HG03060 (cell line): ENCODE measurements around the gene MAP4.

Experiments used
- ATAC-seq: cut with Tn5 transposase; IDR thresholded peaks from one replicate; pipeline ENCODE4 v1.9.1; 2021; ENCODE audit warnings: low read depth, moderate number of reproducible peaks; ENCODE audit not compliant: unreplicated experiment

MAP4 gene

GRCh38 chr3:47868306-47868705, 147.9 kb downstream of the MAP4 start:
- no peak for ATAC-seq

GRCh38 chr3:47867451-47868044, 148.7 kb downstream of the MAP4 start:
- ATAC-seq = no peak

GRCh38 chr3:47865192-47865591, 151.0 kb downstream of the MAP4 start:
- ATAC-seq = no peak

- ATAC-seq = no peak
Observed at GRCh38 chr3:47863391-47864128, 152.7 kb downstream of the MAP4 start.

- no peak for ATAC-seq
Observed at GRCh38 chr3:47859956-47860605, 156.1 kb downstream of the MAP4 start.

- ATAC-seq = no peak
Observed at GRCh38 chr3:47857151-47857550, 159.1 kb downstream of the MAP4 start.

- ATAC-seq = no peak
Observed at GRCh38 chr3:47856669-47857068, 159.5 kb downstream of the MAP4 start.

- no peak for ATAC-seq
Observed at GRCh38 chr3:47855461-47856383, 160.5 kb downstream of the MAP4 start.

GRCh38 chr3:47854720-47855455, 161.3 kb downstream of the MAP4 start:
- ATAC-seq = no peak

GRCh38 chr3:47854267-47854666, 161.9 kb downstream of the MAP4 start:
- no peak for ATAC-seq

- no peak for ATAC-seq
Observed at GRCh38 chr3:47852604-47853602, 163.3 kb downstream of the MAP4 start.

GRCh38 chr3:47851888-47852603, 164.2 kb downstream of the MAP4 start:
- ATAC-seq = no peak

GRCh38 chr3:47850564-47851410, 165.4 kb downstream of the MAP4 start:
- no peak for ATAC-seq

- no peak for ATAC-seq
Observed at GRCh38 chr3:47849699-47850563, 166.3 kb downstream of the MAP4 start.

GRCh38 chr3:47849186-47849698, 167.0 kb downstream of the MAP4 start:
- ATAC-seq = no peak

- no peak for ATAC-seq
Observed at GRCh38 chr3:47848599-47849117, 167.6 kb downstream of the MAP4 start.
